Colonic mucosa (tissue), 4 donors: ENCODE data around the gene NDOR1. TPM values are rescaled to one million over a fixed set of nuclear protein-coding genes. Genes with fewer than 3 reads are reported as not detected.
A peak's percentile ranks its signal among the peaks of the same experiment; 100 is the strongest.

Experiments
- DNase-seq: peaks from one replicate; pipeline ENCODE4 v3.0.0-alpha.2; 2020
- H3K27ac ChIP-seq: fragments of 200-600 bp; one replicate; pipeline ENCODE4 v1.8.0; 2021
- H3K27me3 ChIP-seq: fragments of 200-600 bp; one replicate; pipeline ENCODE4 v1.8.0; 2021
- H3K36me3 ChIP-seq: fragments of 200-600 bp; one replicate; pipeline ENCODE4 v1.8.0; 2021
- H3K4me1 ChIP-seq: fragments of 200-600 bp; one replicate; pipeline ENCODE4 v1.8.0; 2021; ENCODE audit warnings: mild to moderate bottlenecking
- H3K4me3 ChIP-seq: fragments of 200-600 bp; one replicate; pipeline ENCODE4 v1.8.0; 2021
- H3K9ac ChIP-seq, 2 donors: one replicate each; pipeline ENCODE4 v1.7.0; 2013; ENCODE audit warnings: control low read depth in 2 of 2, low read depth in 2 of 2, low read length in 2 of 2
- H3K9me3 ChIP-seq: fragments of 200-600 bp; one replicate; pipeline ENCODE4 v1.8.0; 2021
- CTCF ChIP-seq: fragments of 200-600 bp; IDR thresholded peaks from one replicate; pipeline ENCODE4 v1.8.0; 2022; ENCODE audit warnings: antibody characterized with exemption, mild to moderate bottlenecking
- intact Hi-C: fragments of 100-400 bp; cut with DNase I; formaldehyde crosslinking; loops from one replicate; pipeline ENCODE4 v1.14.1; 2022
- total RNA-seq, 2 donors: library from RNA; stranded (reverse); fragmentation: NEBNext Ultra II Directional in 1 of 2; extraction: Animal tissue kit (Norgen Biotek cat#: 25700) in 1 of 2; gene quantifications; one replicate each; pipeline ENCODE4 v1.2.1, GENCODE V29; 2021
- donor health status: healthy.
- donor health status: DM: no; HTN: no; CAD: no.
- donor health status: DM: no; HTN: no; CAD: no.

Gene NDOR1
- total RNA-seq, 2 donors from 2014 or later: 11.7 to 36.9 TPM

GRCh38 chr9:137226338-137227053 lies 21.0 kb downstream of the NDOR1 start:
- Histone ChIP-seq H3K4me3 (no peak overlapping the region), H3K36me3 (no peaks in the 10 kb centered on the region), H3K27ac (no peak overlapping the region), H3K4me1 (peaks cover 30% of the 10 kb centered on the region), H3K9ac (peak overlapping the region in 1 of 2 donors; percentile 46), H3K27me3 (peaks cover 20% of the 10 kb centered on the region), H3K9me3 (no peaks in the 10 kb centered on the region)
- no peak for TF ChIP-seq CTCF
- no peak for DNase-seq
- intact Hi-C loops: loop anchor here (2.0 to 5.0 kb wide), 2 partner anchors 39 to 106 kb away; partner anchors contain the start of genes ANAPC2 and SSNA1

- Histone ChIP-seq H3K9me3 (no peaks in the 10 kb centered on the region), H3K9ac (peak within 1 kb of the TSS in 1 of 2 donors; percentile 46), H3K4me1 (peaks cover 29% of the 10 kb centered on the region), H3K4me3 (no peak within 1 kb of the TSS), H3K27ac (no peak within 1 kb of the TSS), H3K27me3 (peaks cover 20% of the 10 kb centered on the region), H3K36me3 (no peaks in the 10 kb centered on the region)
- peak; percentile 91 for TF ChIP-seq CTCF
- intact Hi-C loops: loop anchor here (2.0 to 5.0 kb wide), 2 partner anchors 40 to 106 kb away; partner anchors contain the start of genes ANAPC2 and SSNA1
- DNase-seq: peak; percentile 86
These were observed 21.8 kb downstream of the NDOR1 start, which contains the start of gene RNF224 for GRCh38 chr9:137227054-137227852. TSS of gene RNF224 (plus strand) at chr9:137227502. CDS start at chr9:137228336, 834 bp downstream.

- no peak for TF ChIP-seq CTCF
- no peak for DNase-seq
- Histone ChIP-seq H3K36me3 (no peaks in the 10 kb centered on the region), H3K27me3 (peaks cover 27% of the 10 kb centered on the region), H3K9me3 (no peaks in the 10 kb centered on the region), H3K4me1 (peaks cover 24% of the 10 kb centered on the region), H3K9ac (no peak overlapping the region), H3K27ac (no peak overlapping the region), H3K4me3 (no peak overlapping the region)
- intact Hi-C loops: loop anchor here (2.0 to 5.0 kb wide), 2 partner anchors 41 to 107 kb away; partner anchors contain the start of genes ANAPC2 and SSNA1
These were observed 22.5 kb downstream of the NDOR1 start for GRCh38 chr9:137227853-137228505.

- H3K9ac ChIP-seq: no peak overlapping the region
- H3K4me1 ChIP-seq: peaks cover 23% of the 10 kb centered on the region
- no peak overlapping the region for H3K27ac ChIP-seq
- H3K36me3 ChIP-seq: no peaks in the 10 kb centered on the region
- no peaks in the 10 kb centered on the region for H3K9me3 ChIP-seq
- no peak for DNase-seq
- no peak for TF ChIP-seq CTCF
- peaks cover 32% of the 10 kb centered on the region for H3K27me3 ChIP-seq
- intact Hi-C loops: loop anchor here (5.0 kb wide), 1 partner anchor 41 kb away; the partner anchor contains the start of genes ANAPC2 and SSNA1
- H3K4me3 ChIP-seq: no peak overlapping the region
These were observed 23.0 kb downstream of the NDOR1 start for GRCh38 chr9:137228506-137228967.
